Activated CD4-positive, CD25-positive, alpha-beta regulatory T cell (primary cell): Measurements from ENCODE around the gene SOCS2.
"Not testable (repeated sequence)": the region's sequence is repeated elsewhere in the genome, so short reads cannot be mapped to it uniquely, and the experiment has no call there.

Source experiments
- DNase-seq, 4 experiments: peaks; one replicate each; lab custom pipeline; 2025; lab: John Stamatoyannopoulos, UW

Gene SOCS2

DNA sequence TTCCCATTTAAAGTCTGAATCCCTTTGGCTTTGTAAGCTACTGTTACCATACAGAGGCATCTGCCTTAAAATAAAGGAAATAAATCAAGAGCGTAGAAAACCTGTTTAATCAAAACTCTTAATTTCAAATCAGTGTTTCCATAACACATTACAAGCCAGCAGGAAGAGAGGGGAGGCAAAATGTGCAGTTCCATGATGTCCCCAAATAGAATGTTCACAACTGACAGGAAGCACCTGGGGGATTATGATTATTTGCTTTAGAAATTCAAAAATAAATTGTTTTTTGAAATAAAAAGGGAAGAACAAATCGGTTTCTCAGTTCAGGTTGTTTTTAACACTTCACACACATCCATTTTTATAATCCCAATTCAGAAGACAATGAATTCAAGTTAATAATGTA is 21.4 kb downstream of the SOCS2 start:
- no peak for DNase-seq

DNA sequence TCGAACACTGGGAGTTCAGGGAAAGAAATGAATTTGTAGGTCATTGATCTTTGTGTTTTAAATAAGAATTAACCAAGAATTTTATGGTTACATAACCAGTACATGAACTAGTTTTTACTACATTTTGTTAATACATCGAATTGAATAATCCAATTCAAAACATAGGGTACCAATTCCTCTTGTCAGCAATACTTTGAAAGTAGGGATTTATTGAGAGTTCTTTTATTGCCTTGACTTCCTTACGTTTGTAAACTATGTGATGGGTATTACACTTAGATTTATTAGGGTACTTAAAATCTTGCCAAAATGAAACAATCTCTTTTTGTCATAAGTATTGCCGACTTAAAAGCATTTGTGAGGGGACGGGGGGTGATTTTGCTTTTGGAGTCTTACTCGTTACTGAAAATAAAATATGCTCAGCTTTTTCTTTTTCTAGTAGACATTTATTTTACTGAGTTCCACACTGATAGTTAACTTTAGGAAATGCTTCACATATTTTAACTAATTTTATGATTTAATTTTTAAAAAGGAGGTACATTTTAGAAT is 22.4 kb downstream of the SOCS2 start:
- DNase-seq = no peak

DNA sequence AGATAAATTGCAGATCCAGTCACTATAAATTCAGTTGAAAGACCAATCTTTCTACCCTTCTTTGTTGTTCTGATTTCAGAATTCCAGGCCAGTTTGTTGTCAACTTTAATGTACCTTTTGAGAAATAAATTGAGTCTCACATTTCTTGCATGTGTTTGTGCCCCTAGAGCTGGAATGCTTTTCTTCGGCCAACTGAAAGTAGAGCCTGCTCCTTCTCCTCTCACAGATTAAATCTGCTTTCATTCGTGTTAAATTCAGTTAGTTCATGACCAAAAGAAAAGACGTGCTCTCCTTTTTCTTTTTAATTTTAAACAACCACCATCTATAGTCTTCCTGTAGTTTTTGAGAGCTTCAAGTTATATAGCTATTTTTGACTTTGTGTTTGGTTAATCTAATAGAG is 22.9 kb downstream of the SOCS2 start:
- no peak for DNase-seq

DNA sequence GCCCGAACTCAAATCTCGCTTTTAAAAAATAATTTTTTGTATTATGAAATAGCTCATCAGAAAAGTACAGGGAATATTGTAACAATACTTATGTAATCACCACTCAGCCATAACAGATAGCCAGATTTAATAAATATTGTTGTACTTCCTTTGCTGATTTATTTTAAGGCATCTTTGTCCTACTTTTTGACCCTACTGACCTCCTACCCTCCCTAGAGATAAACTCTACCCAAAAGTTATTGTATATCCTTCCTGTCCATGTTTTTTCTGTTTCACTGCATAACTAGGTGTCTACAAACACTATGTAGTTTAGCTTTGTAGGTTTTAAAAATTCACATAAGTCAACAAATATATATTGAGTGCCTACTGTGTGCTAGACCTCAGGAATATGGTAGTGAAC is 25.1 kb downstream of the SOCS2 start:
- no peak for DNase-seq

DNA sequence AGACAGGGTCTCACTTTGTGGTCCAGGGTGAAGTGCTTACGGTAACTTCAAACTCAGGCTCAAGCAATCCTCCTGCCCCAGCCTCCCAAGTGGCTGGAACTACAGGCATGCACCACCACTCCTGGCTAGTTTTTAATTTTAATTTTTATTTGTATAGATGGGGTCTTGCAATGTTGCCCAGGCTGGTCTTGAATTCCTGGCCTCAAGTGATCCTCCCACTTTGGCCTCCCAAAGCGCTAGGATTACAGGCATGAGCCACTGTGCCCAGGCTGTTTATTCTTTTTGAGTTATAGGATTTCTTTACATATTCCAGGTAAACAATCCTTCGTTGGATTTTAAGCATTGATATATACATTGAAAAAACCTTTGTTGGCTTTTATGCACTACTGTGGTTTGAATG is 26.7 kb downstream of the SOCS2 start:
- DNase-seq = no peak

DNA sequence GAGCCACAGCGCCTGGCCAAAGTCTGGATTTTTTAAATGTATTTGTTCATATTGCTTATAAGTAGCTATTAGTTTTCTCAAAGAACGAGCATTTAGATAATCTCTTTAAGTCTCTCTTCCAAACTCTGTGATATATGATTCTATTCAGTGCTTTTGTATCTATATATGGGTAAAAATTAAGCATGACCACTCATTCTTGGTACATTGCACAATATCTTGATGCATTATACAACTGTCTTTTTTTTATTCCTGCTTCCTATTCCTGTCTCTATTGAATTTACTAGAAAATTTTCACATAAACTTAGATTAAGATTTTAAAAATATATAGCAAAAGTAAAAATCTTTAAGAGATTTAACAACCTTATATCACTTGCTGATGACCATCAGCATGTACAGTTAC is 29.1 kb downstream of the SOCS2 start:
- no peak for DNase-seq

DNA sequence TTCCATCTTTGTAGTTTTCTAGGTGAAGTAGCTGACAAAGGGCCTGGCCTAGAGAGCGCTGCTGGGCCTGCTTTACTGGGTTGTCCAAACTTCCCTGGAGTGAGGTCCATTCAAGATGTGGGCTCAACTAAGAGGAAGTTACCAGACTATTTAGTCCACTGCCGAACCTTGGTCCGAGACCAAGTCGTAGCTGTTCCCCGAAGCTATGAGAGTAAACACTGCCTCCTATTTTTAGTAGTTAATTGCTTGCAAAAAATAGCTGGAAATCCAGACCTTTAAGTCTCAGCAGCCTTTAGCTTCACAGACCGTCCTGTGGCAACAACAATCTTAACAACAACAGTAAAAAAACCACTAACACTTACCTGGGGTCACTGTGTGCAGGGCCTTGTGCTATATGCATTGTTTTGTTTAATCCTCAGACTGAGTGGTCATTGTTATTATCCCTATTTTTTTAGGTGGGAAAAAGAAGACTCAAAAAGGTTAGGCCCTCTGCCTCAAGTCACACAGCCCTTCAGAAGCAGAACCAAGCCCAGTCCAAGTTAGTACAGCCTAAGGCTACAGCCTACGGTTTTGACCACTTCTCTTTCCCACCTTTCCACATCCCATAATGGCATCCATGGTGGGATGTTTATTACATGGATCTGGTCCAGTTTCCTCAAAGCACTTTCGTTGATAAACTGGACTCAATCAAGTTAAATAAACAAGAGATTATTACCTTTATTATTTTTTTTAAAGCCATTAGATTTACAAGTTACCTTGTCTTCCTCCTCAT is 30.6 kb downstream of the SOCS2 start:
- no peak for DNase-seq

DNA sequence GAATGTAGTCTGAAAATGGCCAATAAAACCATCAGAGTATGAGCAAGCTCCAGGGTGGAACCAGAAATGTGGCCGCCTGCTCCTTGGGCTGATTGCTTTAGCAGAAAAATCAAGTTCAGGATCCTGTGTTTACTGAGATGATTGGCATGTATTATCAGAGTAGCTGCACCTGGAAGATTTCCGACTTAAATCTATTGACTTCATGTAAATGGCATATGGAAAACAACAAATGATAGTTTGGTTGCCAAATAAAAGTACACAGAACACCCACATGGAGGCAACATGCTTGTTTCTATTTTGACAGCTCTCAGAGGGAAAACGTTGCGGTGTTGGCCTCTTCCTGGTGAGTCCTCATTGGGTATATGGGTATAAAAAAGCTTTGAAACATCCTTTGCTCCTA is 31.3 kb downstream of the SOCS2 start:
- DNase-seq = no peak

DNA sequence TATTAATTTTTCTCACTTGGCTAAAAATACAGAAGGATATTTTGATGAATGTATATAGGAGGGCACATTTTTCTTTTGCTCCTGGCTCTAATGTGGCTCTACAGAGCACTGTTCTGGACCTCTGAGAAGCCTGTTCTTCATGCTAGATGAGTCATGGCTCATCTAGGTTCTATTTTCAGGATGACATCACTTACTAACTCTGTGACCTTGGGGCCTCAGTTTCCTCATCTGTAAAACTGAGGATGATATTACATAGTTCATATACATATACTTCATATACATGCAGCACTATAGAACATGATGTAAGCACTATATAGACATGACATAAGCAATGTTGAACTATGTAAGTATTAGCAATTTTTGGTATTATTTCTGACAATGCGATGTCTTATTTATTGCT is 35.8 kb downstream of the SOCS2 start:
- DNase-seq = no peak

DNA sequence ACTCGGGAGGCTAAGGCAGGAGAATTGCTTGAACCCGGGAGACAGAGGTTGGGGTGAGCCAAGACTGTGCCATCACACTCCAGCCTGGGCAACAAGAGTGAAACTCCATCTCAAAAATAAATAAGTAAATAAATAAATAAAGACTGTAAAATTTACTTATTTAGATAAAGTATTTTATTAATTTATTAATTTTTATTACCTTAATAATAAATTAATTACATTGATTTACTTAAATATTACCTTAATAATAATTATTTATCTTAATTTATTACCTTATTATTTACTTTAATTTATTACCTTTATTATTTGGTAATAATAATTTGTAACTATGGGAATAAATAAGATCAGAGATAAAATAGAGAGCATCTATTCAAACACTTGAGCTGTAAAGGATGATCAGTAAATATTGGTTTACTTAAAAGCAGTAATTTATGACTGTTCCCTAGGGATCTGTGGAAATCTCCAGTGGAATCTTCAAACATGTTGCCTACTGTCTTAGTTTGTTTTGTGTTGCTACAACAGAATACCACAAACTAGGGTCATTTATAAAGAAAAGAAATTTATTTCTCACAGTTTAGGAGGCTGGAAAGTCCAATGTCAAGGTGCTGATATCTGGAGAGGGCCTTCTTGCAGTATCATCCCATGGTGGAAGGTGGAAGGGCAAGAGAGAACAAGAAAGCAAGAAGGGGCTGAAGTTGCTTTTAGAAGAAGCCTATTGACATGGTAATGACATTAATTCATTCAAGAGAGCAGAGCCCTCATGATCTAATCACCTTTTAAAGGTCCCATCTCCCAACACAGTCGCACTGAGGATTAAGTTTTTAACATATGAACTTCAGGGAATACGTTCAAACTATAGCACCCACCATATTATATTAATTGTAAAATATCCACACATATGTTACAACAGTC is 37.1 kb downstream of the SOCS2 start:
- no peak for DNase-seq

DNA sequence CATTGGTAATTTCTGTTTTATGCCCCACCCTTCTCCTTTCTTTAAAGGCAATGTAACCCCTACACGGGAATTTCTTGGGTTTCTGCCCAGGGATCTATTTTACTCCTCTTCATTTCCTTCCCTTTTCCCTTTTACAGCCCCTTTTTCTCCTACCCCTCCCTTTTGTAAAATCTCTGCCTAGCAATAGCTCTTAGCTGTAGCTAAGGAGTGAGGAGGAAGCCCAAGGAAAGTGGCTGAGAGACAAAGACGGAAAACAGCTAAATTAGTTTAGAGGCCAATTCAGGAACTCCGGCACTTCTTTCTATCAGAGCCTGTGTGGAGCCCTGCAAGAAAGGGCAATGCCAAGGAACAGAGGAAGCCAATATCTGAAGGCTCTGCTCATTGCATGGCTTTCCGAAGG is 40.3 kb downstream of the SOCS2 start:
- DNase-seq = no peak

DNA sequence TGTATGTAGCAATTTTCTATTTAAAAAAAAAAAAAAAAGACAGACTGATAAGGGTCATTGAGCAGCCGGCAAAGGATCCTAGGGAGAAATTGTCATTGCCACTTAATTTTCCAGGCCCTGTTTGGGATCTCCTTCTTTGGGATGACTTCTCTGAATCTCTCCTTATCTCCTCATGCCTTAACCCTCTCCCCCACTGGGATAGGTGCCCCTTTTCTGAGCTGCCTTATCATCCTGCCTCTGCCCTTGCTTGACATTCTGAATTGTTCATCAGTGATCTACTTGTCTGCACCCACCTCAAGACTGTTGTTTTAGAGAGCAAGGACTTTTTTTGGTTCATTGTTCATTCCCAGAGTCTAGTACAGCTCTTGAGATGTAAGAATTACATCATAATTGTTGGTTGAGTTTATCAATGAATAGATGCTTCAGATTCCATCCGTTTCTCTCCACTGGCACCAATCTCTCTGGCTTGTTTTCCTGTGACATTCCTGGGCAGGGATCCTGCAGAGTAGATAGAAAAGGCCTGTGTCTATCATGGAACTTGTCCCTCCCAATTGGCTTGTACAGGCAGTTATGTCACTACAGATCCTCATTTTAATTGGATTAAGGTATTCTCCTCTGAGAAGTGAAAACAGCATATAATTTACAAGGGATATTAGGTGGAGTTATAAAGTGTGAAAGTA is 42.6 kb downstream of the SOCS2 start:
- DNase-seq = no peak

DNA sequence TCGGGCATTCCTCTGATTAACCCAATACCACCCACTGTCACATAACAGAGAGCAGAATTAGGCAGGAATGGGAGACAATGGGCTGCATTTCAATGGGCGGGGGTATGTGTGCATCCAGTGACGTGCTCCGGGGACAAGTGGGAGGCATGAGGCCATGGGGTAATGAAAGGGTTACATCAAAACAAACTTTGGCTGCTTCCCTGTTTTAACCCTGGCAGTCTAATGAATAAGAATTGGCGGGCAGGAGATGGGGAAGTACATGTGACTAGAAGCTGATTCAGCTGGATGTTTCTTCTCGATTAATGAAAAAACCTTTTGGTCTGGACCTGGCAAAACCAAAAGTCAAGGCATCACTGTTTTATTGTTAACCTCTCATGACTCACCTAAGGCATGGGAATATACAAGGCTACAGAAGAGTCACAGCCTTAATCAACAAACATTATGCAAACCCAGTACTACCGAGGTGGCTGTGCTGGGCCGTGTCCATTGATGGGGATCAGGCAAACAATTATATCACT is 44.2 kb downstream of the SOCS2 start:
- no peak for DNase-seq

DNA sequence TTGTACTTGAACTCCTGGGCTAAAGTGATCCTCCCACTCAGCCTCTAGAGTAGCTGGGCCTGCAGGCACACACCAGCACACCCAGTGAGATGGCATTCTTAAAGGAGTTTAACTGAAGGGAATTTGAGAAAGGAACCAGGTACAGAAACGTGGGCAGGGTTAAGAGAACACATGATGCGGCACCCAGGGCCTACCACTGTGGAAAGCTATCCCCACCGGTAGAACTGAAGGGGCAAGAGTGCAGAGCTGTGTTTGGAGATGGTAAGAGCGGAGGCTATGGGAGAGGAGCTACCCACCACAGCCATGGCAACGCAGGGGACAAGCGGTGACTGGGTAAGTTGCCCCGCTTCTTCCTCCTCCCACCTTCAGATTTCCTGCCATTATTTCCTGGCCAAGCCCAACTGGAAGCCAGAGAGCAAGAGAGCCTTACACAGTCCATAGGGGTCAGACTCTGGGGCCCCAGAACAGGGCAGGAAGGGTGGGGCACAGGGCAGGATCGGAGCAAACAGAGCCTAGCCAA is 46.5 kb downstream of the SOCS2 start:
- no peak for DNase-seq

DNA sequence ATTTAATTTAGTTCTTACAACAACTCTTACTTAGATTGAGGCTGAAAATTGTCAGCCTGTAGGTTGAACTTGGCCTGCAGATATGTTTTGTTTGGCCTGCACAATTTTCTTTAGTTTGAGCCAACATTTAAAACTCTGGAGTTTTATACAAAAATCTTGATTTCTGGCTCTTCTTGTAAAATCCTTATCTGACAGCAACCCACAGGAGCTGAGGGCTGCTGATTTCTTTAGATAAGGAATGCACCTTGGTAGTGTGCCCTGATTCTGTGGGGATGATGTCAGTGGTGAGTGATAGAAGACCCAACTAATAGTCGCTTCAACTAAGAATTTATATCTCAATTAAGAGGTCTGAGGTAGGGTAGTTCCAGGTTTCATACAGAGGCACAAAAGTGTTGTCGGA is 49.5 kb downstream of the SOCS2 start:
- no peak for DNase-seq

DNA sequence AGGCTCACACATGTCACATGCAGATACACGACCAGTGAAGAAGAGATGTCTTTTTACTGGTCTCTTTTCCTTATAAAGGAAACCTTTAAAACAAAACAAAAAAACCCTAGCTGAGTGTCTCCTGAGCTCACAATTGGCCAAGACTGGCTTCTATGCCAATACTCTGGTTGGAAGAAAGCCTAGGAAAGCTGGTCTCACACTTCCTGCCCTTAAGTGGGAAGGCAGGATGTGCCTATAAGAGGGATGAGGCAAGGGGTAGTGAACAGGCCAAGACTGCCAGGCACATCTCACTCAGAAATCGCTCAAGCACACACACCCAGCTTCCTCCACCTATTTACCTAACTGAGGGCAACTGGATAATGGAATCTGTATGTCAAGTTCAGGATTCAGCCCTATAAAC is 50.0 kb downstream of the SOCS2 start:
- no peak for DNase-seq

DNA sequence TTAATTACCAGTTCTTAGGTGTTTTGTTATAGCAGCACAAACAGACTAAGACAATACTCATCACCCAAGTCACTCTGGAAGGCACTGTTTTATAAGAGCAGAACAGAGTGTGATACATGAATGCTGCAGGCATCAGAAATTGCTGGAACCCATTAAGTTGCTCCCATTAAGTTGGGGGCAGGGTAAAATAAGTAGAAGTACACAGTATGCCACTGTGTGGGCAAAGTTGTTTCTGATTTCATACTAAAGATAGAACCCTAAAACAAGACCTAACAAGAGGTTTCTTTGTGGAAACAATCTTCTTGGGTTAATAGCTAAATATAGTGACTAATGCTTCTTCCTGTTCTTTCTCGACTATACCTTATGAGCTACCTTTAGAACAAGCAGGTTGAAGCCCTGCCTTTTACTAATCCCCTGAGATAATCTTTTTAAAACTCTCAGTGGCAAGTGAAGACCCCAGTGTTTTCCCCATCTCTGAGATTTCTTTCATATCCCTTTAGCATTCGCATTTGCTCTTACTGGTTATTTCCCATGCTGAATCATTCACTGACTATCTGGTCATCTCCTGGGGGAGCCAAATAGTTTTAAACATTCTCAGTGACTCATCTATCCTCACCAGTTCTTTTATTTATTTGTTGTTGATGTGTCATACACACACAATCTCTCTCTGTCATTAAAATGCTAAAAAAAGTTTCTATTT is 52.3 kb downstream of the SOCS2 start:
- DNase-seq = no peak

DNA sequence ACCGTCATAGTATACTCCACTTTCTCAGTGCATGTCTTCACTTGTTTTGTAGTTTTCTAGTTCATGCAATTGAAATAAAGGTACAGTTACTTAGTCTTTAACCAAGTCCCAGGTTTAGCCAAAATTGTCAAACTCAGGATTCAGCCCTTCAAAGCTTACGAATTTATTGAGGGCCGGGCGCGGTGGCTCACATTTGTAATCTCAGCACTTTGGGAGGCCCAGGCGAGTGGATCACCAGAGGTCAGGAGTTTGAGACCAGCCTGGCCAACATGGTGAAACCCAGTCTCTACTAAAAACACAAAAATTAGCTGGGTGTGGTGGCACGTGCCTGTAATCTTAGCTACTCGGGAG is 52.8 kb downstream of the SOCS2 start:
- not testable (repeated sequence) for DNase-seq

DNA sequence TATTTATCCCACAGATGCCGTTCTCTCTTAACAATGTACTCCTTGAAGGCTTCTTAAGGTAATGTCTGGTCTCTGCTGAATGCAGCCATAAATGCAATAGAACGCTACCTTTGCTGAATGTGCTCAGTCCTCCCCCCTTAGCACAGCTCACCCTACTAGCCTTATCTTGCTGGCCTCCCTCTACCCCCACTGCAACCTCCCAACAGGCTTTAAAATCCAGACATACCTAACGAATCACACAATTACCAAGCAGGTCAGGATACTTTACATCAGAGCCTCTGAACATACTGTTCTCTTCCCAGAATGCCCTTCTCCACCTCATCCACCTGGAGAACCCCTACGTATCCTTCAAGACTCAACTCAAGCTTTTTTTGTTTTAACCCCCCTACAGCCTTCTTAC is 53.7 kb downstream of the SOCS2 start:
- DNase-seq = no peak
